ENCODE data around the gene CHST9.

DNA sequence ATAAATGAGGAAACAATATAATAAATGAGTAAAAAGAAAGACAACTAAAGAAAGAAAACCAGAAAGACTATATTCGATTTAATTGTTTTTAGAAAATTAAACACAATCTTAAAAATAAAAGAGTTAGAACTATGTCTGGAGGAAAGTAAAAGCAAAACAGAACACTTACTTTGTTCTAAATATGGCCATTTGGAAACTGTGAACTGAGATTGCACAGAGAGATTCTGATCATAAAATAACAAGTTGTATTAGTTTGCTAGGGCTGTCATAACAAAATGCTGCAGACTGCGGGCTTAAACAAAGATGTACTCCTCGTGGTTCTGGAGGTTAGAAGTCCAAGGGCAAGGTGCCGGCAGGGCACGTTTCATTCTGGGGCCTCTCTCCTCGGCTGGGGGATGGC lies 191.5 kb downstream of the CHST9 start:
- TF ChIP-seq CTCF (IDR thresholded peaks at IDR 0.05; ENCODE audit: borderline replicate concordance, extremely low read depth, low read length, poor library complexity, severe bottlenecking) (no peak), EZH2 (IDR thresholded peaks at IDR 0.05; ENCODE audit: borderline replicate concordance, low read depth, low read length, severe bottlenecking) (no peak)

Measured in DND-41 (cell line).